Stimulated activated CD4-positive, alpha-beta T cell treated with anti-CD3 and anti-CD28 coated beads, Interleukin-4, amount 100 ng/mL, for 48 hours (primary cell): ENCODE results near the gene ACAP2.
"Not testable (repeated sequence)": the region's sequence is repeated elsewhere in the genome, so short reads cannot be mapped to it uniquely, and the experiment has no call there.

Experiments used
- DNase-seq, 2 donors: peaks; one replicate each; pipeline ENCODE4 v3.0.0-alpha.2; 2020; ENCODE audit warnings: low read depth in 2 of 2

Gene ACAP2

GRCh38 chr3:195246581-195246995, 196.2 kb downstream of the ACAP2 start:
- DNase-seq: no peak

- no peak for DNase-seq
Measured at GRCh38 chr3:195245531-195245951, 197.3 kb downstream of the ACAP2 start.

- no peak for DNase-seq
Measured at GRCh38 chr3:195241592-195242355, 201.0 kb downstream of the ACAP2 start.

GRCh38 chr3:195240939-195241338, 201.9 kb downstream of the ACAP2 start:
- DNase-seq: no peak

GRCh38 chr3:195240171-195240701, 202.6 kb downstream of the ACAP2 start:
- DNase-seq: no peak

GRCh38 chr3:195239121-195239520, 203.7 kb downstream of the ACAP2 start:
- DNase-seq: no peak

GRCh38 chr3:195238586-195239118, 204.2 kb downstream of the ACAP2 start:
- no peak for DNase-seq

- no peak for DNase-seq
Measured at GRCh38 chr3:195238081-195238571, 204.7 kb downstream of the ACAP2 start.

- no peak for DNase-seq
Measured at GRCh38 chr3:195236801-195237570, 205.8 kb downstream of the ACAP2 start.

- DNase-seq: no peak
Measured at GRCh38 chr3:195236076-195236798, 206.6 kb downstream of the ACAP2 start.

GRCh38 chr3:195230244-195230643, 212.6 kb downstream of the ACAP2 start:
- DNase-seq: no peak

- not testable (repeated sequence) for DNase-seq
Measured at GRCh38 chr3:195228886-195229285, 213.9 kb downstream of the ACAP2 start.

- DNase-seq: no peak
Measured at GRCh38 chr3:195227871-195228270, 214.9 kb downstream of the ACAP2 start.

GRCh38 chr3:195226900-195227447, 215.8 kb downstream of the ACAP2 start:
- DNase-seq: no peak

GRCh38 chr3:195226445-195226844, 216.4 kb downstream of the ACAP2 start:
- DNase-seq: no peak

GRCh38 chr3:195224980-195225580, 217.7 kb downstream of the ACAP2 start:
- no peak for DNase-seq
